Activated T-cell treated with anti-CD3 and anti-CD28 coated beads, Interleukin-2, amount 50 U/mL, for 1 hour (primary cell): Measurements from ENCODE around the gene ZSWIM8.
"Not testable (repeated sequence)": the region's sequence is repeated elsewhere in the genome, so short reads cannot be mapped to it uniquely, and the experiment has no call there.

ENCODE experiments used
- DNase-seq: peaks from one replicate; pipeline ENCODE4 v3.0.0-alpha.2; 2020

ZSWIM8 gene, protein sequence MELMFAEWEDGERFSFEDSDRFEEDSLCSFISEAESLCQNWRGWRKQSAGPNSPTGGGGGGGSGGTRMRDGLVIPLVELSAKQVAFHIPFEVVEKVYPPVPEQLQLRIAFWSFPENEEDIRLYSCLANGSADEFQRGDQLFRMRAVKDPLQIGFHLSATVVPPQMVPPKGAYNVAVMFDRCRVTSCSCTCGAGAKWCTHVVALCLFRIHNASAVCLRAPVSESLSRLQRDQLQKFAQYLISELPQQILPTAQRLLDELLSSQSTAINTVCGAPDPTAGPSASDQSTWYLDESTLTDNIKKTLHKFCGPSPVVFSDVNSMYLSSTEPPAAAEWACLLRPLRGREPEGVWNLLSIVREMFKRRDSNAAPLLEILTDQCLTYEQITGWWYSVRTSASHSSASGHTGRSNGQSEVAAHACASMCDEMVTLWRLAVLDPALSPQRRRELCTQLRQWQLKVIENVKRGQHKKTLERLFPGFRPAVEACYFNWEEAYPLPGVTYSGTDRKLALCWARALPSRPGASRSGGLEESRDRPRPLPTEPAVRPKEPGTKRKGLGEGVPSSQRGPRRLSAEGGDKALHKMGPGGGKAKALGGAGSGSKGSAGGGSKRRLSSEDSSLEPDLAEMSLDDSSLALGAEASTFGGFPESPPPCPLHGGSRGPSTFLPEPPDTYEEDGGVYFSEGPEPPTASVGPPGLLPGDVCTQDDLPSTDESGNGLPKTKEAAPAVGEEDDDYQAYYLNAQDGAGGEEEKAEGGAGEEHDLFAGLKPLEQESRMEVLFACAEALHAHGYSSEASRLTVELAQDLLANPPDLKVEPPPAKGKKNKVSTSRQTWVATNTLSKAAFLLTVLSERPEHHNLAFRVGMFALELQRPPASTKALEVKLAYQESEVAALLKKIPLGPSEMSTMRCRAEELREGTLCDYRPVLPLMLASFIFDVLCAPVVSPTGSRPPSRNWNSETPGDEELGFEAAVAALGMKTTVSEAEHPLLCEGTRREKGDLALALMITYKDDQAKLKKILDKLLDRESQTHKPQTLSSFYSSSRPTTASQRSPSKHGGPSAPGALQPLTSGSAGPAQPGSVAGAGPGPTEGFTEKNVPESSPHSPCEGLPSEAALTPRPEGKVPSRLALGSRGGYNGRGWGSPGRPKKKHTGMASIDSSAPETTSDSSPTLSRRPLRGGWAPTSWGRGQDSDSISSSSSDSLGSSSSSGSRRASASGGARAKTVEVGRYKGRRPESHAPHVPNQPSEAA (N-terminal part only)

DNA sequence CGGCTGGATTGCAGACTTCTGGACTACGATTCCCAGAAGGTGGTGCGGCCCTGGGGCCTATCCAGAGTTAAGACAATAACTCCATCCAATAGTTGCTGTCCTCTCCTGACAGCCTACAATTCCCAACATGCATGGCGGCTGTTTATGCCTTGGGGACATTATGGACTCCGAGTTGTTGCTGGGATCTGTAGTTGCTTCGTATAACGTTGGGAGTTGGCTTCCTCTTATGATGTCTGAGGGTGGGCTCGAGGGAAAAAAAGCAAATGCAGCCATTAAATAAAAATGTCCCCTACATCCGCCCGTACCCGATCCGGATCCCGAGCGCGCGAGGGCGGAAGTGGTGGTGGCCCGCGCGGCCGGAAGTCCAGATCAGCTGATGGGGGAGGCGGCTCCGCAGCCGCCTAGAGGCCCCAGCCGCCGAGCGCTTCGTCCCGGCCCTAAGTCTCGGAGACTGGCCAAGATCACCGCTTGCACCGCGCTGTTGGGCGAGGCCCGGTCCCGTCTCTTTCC lies at the start of gene ZSWIM8:
Gene ZSWIM8, plus strand, starts transcription at position 396 of the 510 bp plus-strand sequence. CDS start 273 bp downstream, outside the sequence.
- peak; percentile 83 for DNase-seq

DNA sequence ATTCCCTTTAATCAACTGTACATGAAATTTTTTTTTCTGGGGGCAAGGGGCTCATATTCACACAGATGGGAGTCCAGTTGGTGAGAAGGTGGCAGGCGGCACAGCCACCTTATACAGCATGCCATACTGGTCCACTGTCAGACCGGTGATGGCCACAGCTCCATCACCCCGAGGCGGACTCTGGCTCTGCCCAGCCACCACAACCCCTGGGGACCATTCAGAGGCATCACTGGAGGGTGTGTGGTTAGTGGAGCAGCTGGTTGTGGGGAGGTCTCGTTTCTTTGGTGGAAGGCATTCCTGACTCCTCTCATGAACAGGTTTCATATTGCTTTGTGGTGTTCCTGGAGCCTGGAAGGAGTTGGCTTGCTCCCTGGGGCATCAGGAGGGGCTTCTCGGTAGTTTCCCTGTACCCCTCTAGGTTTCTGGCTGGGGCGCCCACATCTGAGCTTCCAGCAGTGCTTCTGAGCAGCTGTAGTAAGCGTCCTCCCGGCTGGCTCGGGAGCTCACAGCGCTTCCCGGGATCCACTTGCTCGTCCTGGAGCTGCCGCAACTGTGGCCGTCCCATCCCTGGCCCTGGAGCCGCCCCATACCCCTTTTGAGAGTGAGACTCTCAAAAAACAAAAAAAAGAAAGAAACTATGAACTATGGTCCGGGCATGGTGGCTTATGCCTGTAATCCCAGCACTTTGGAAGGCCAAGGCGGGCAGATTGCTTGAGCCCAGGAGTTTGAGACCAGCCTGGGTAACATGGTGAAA lies 44.7 kb upstream of the ZSWIM8 start:
- not testable (repeated sequence) for DNase-seq

DNA sequence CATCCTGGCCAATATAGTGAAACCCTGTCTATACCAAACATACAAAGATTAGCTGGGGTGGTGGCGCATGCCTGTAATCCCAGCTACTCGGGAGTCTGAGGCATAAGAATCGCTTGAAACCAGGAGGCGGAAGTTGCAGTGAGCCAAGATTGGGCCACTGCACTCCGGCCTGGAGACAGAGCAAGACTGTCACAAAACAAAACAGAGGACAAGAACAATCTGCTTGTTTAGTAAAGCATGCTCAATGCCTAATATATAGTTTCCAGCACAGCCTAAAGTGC lies 43.0 kb upstream of the ZSWIM8 start:
- no peak for DNase-seq

DNA sequence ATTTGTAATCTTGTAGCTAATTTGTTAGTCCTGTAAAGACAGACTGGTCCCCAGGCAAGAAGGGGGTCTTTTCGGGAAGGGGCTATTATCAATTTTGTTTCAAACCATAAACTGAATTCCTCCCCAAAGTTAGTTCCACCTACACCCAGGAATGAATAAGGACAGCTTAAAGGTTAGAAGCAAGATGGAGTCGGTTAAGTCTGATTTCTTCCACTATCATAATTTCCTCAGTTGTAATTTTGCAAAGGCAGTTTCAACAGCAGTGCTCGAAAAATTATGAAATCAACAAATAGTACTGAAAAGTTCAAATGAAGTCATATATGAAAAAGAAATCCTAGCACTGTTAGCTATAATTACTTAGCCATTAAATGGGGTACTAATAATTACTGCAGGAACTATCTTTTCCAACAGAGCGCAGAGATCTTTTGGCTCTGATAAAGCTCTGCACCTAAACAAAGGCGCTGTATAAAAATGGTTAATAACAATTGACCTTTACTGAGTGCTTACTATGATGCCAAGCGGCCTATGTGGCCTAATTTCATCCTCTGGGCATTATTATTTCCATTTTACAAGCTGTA lies 42.0 kb upstream of the ZSWIM8 start:
- DNase-seq: no peak

DNA sequence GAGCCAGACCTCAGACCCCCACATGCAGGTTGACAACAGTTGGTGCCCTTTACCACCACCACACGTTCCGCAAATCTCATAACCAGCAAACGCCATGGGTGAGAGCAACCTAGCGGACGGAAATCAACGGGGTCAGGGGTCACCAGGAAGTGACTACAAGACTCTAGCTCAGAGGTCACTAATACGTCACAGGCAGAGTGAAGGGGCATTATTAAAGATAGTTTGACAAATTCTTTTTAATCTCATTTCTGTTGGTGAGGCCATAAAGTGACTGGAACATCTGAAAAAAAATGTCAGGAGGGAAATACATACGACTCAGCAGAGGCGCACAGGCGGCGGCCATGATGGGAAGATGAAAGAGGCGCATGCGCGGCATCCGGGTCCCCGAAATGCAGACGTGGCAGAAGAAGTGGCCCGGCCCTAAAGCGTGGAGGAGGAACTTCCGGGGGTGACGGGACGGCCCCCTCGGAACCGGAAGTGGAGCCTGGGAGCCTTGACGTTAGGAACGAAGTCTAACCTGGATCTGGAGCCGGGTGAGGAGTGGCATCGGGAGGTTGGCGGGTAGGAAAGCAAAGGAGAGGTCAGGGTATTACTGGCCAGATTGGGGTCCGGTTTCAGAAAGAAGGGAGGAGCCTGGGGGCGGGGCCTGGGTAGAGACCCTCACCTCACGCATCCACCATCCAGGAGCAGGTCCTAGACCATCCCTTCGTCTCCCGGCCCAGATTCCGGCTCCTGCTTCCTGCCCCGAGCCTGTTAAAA lies 41.3 kb upstream of the ZSWIM8 start, which contains the start of gene SEC24C:
Gene SEC24C, plus strand, starts transcription at position 468 of the 759 bp plus-strand sequence. CDS start 2,461 bp downstream, outside the sequence.
- peak; percentile 93 for DNase-seq

DNA sequence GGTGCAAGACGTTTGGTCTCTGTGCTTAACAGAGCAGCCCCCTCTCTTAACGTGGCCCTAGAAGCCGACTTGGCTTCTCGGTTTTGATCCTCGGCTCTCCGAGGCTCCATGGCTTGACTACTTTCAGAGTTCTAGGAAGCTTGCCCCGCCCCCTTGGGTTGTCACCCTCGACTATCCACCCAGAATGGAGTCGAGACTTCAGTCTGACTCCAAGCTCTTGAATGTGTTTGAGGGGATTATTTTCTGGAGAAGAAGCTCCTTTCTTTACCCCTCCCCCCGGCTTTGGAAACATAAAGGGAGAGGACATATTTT lies 40.8 kb upstream of the ZSWIM8 start:
- no peak for DNase-seq

DNA sequence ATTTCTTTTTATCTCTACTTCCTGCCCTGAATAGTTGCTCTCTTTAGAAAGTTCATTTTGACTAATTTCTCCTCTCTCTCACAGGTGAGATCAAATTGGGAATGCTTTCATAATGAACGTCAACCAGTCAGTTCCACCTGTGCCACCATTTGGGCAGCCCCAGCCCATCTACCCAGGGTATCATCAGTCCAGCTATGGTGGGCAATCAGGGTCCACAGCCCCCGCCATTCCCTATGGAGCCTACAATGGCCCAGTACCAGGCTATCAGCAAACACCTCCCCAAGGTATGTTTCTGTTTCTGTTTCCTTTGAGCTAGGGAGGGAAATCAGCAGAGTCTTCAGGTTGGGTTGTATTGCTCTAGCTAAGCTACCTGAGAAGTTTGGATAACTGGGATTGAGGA lies 38.7 kb upstream of the ZSWIM8 start:
- DNase-seq: no peak

DNA sequence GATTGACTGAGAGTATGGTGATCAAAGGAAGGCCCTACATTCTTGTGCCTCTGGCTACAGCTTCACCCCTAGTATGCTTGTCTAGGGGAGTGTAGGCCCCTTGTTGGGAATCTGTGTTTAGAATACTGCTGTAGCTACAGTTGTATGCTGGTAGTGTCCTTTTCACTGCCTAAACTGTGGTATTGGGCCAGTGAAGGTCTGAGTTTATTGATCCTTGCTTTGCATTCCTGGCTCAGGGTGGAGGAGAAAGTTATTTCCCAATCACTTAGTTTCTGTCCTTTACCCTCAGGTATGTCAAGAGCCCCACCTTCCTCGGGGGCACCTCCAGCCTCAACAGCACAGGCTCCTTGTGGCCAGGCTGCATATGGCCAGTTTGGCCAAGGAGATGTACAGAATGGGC lies 34.6 kb upstream of the ZSWIM8 start:
- no peak for DNase-seq

DNA sequence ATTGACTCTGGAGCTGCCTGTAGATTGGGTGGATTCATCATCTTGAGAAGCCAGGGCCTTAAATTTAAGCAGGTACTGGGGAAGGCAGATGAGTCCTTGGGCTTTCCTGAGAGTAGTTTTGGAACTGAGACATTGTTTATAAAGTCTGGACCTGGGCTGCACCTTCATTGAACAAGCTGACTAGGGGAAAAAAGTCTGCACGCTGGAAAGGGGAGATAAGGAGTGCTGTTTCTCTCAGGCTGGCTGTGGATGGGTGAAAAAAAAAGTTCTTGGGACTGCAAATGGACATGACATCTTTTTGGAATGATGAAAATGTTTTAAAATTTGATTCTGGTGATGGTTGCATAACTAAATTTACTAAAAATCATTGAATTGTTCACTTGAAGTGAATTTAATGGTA lies 29.2 kb upstream of the ZSWIM8 start:
- no peak for DNase-seq

DNA sequence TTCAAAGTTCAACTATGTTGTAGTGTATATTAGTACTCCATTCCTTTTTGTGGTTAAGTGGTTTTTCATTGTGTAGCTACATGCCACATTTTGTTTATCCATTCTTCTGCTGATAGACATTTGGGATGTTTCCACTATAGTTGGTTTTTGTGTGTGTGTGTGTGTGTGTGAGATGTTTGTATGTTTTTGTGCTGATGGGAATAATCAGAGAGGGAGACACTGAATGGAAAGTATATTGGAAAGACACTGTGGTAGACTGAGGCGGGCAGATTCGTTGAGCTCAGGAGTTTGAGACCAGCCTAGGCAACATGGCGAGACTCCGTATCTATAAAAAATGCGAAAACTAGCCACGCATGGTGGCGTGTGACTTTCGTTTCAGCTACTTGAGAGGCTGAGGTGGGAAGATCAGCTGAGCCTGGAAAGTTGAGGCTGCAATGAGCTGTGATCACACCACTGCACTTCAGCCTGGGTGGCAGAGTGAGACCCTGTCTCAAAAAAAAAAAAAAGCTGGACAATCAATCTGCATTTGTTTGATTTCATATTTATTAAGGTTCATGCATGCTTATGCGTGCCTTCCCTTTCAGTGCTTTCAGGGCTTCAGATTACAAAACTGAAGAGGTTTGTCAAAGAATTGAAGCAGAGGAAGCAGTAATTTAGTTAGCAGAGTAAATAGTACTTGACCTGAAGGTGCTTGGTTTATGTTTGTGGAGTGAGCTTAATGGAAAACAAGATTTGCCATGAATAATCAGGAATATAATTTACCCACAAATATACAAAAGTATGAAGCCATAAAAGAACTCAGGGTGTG lies 26.5 kb upstream of the ZSWIM8 start:
- no peak for DNase-seq

DNA sequence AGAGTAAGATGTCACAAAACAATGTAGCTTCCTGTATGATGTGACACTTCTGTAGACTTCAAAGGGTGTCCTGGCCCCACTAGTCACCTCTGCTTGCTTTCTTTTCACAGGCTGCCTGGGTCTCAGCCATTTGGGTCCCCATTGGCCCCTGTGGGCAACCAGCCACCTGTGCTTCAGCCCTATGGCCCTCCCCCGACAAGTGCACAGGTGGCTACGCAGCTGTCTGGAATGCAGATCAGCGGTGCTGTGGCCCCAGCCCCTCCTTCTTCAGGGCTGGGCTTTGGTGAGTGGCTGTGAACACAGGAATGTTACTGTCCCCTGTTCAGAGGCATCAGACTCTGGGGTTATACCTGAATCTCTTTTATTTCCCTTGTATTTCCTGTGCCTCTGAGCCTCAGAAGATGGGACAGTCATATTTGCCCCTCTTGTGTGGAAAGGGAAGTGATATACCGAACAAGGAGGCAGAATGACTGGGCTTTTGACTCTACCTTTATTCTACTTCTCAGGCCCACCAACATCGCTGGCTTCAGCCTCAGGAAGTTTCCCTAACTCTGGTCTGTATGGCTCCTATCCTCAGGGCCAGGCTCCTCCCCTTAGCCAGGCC lies 25.8 kb upstream of the ZSWIM8 start:
- peak; percentile 63 for DNase-seq

DNA sequence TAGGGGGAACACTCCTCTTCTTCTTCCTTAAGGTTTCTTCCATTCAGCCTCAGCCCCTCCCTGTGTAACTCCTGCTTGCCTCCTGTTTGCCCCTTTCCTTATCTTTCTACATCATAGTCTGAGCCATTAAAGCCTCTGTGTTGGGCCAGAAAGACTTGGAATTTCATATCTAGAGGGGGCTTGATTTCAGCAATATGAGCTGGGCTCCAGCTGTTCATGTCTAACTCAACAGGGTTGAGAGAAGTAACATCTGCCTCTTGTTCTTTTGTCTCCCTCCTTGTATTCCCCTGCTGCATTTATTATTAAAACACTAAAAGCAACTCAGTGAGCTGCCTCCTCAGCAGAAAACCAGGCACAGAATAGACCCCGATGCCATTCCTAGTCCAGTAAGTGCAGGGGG lies 23.6 kb upstream of the ZSWIM8 start:
- no peak for DNase-seq

DNA sequence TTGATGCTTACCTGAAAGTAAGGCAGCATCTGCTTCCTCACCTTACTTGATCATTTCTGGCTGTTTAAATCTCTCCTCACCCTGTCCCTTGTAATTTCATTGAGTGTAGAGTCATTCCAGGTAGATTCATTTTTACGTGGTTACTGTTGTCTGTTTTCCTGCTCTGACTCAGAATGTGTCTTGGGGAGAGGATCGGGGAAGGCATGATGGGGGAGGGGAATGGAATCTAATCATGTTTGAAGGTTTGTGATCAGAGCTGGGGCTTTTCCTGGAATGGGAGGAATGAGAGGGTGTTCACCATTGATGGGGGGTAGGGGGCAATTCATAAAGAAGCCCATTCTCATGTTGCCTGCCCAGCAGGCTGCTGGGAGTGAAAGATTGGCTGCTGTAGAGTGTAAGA lies 22.5 kb upstream of the ZSWIM8 start:
- DNase-seq: no peak

DNA sequence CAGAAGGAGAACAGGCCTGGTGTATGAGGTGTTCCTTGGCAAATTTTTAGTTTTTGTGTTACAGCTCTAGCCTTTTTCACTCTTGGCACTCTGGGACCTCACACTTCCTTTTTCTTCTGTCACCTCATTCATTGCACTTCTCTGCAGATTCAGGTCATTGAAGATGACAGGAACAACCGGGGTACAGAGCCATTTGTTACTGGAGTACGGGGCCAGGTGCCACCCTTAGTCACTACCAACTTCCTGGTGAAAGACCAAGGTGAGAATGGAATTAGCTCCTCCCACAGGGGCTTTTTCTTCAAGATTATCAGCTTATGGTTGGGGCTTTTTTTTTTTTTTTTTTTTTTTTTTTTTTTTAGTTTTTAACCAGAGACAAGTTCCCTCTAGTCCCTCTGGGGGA lies 22.1 kb upstream of the ZSWIM8 start:
- no peak for DNase-seq

DNA sequence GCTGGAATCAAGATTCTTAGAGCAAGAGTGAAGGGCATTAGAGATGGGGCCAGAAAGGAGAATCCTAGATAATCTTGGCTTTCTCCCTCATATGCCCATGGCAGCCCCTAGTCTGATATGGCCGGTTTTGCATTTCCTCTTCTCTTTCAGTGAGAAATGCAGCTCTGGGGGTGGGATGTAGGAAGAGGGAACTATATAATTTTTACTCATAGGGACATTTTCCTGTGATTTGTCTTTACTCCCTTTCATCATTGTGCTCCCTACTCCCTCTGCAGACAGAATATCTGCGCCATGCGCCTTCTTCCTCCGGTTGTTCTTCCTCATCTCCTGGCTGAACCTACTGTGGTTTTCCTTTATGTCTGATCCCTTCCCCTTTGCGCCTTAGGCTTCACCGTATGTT lies 20.3 kb upstream of the ZSWIM8 start:
- DNase-seq: no peak

DNA sequence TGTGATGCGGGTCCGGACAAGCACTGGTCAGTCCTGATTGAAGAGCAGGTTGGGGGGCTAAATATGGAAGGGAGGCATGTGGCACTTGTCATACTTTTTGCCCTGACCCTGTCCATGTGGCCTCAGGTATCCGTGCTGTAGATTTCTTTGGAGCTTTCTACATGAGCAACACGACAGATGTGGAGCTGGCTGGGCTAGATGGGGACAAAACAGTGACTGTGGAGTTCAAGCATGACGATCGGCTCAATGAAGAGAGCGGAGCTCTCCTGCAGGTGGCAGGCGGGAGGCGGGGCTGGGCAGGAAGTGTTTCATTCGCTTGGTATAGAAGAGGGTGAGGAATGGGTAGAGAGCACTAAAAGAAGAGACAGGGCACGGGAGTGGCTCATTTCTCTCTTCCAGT lies 16.5 kb upstream of the ZSWIM8 start:
- peak; percentile 73 for DNase-seq

DNA sequence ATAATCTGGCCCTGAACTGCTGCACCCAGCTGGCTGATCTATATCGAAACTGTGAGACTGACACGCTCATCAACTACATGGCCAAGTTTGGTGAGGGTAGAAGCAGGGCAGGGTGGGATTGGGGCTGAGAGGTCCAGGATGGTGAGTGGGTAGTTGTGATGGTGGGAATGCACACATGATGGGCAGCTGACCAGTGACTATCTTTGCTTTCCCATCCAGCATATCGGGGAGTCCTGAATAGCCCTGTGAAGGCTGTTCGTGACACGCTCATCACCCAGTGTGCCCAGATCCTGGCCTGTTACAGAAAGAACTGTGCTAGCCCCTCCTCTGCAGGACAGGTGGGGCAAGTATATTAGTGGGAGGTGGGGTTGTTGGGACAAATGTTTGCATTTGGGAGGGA lies 16.0 kb upstream of the ZSWIM8 start:
- DNase-seq: no peak

DNA sequence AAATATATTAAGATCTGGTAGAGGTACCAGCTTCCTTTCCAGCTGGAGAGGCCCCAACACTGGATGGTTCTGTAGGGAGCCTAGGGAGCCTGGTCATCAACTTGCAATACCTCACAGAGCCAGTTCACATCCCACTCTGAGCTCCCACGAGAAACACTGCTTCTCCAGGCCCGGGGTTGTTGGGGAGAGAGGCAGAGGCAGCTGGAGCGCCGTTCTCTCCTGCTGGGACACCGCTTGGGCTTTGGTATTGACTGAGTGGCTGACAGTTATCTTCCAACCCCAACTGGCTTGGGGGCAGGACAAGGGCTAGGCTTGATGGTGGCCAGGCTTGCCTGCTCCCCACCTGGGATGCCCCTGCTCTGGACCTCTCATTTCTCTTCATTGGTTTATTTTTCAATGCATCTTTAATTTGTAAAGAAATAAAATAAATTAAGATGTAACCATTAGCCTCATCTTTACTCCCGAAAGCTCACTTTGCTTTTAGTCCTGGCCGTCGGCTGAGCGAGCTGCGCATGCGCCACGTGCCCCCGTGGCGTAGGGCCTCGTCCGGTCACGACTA lies 13.6 kb upstream of the ZSWIM8 start:
- no peak for DNase-seq

DNA sequence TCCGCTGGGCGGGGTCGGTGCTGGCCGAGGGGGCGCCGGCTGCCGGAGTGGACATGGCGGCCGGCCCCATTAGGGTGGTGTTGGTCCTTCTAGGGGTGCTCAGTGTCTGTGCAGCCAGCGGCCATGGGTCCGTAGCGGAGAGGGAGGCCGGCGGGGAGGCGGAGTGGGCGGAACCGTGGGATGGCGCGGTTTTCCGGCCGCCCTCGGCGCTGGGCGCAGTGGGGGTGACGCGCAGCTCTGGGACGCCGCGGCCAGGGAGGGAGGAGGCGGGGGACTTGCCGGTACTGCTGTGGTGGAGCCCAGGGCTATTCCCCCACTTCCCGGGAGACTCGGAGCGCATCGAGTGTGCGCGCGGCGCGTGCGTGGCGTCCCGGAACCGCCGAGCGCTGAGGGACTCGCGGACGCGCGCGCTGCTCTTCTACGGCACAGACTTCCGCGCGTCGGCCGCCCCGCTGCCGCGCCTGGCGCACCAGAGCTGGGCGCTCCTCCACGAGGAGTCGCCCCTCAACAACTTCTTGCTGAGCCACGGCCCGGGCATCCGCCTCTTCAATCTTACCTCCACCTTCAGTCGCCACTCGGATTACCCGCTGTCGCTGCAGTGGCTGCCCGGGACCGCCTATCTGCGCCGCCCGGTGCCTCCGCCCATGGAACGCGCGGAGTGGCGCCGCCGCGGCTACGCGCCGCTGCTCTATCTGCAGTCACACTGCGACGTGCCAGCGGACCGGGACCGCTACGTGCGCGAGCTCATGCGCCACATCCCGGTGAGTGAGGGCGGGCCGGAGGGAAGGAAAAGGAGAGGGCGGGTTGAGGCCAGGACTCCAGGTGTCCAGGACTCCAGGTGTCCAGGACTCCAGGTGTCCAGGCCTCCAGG lies 12.9 kb upstream of the ZSWIM8 start:
- peak; percentile 83 for DNase-seq
